Measurements from ENCODE around the gene IPO9.
"Not testable (repeated sequence)": the region's sequence is repeated elsewhere in the genome, so short reads cannot be mapped to it uniquely, and the experiment has no call there.

The IPO9 gene

GRCh38 chr1:201898992-201899391, 70.0 kb downstream of the IPO9 start:
- ChIA-PET POLR2A (no interaction called here), CTCF (interaction anchor here (1.0 to 15.5 kb wide), 4 partner anchors 47 to 101 kb away, joined by 4 to 656 read pairs (median 56); partner anchors contain the start of gene LMOD1)
- no peak overlapping the region for H3K4me3 ChIP-seq (ENCODE audit: low read depth, low read length)
- TF ChIP-seq CTCF (IDR thresholded peaks at IDR 0.05; ENCODE audit: insufficient read depth, low read length, missing control alignments): no peak
- no peak for DNase-seq (ENCODE audit: low read depth, low spot score)

GRCh38 chr1:201899683-201900429, 70.9 kb downstream of the IPO9 start:
- TF ChIP-seq CTCF (IDR thresholded peaks at IDR 0.05; ENCODE audit: insufficient read depth, low read length, missing control alignments): no peak
- ChIA-PET CTCF (interaction anchor here (5.8 to 15.5 kb wide), 2 partner anchors 46 to 70 kb away, joined by 63 to 656 read pairs; partner anchors contain the start of gene LMOD1), POLR2A (interaction anchor here (0.6 to 1.0 kb wide), 3 partner anchors 11 to 38 kb away, joined by 3 to 4 read pairs (median 3); partner anchors contain the start of gene SHISA4)
- no peak overlapping the region for H3K4me3 ChIP-seq (ENCODE audit: low read depth, low read length)
- DNase-seq (ENCODE audit: low read depth, low spot score): no peak

GRCh38 chr1:201900476-201900875, 71.5 kb downstream of the IPO9 start:
- ChIA-PET POLR2A (interaction anchor here (0.7 to 1.0 kb wide), 2 partner anchors 11 to 25 kb away, joined by 3 read pairs; partner anchors contain the start of gene SHISA4), CTCF (interaction anchor here (0.9 to 15.5 kb wide), 2 partner anchors 45 to 70 kb away, joined by 5 to 656 read pairs; partner anchors contain the start of gene LMOD1)
- no peak for TF ChIP-seq CTCF (IDR thresholded peaks at IDR 0.05; ENCODE audit: insufficient read depth, low read length, missing control alignments)
- no peak overlapping the region for H3K4me3 ChIP-seq (ENCODE audit: low read depth, low read length)
- no peak for DNase-seq (ENCODE audit: low read depth, low spot score)

GRCh38 chr1:201901036-201901435, 72.1 kb downstream of the IPO9 start:
- H3K4me3 ChIP-seq (ENCODE audit: low read depth, low read length); DNase-seq (ENCODE audit: low read depth, low spot score); POLR2A ChIA-PET: not testable (repeated sequence)
- CTCF ChIA-PET: interaction anchor here (0.9 to 15.5 kb wide), 3 partner anchors 45 to 82 kb away, joined by 3 to 656 read pairs (median 5); partner anchors contain the start of gene LMOD1

GRCh38 chr1:201902198-201902597, 73.2 kb downstream of the IPO9 start:
- no peak for TF ChIP-seq CTCF (IDR thresholded peaks at IDR 0.05; ENCODE audit: insufficient read depth, low read length, missing control alignments)
- POLR2A ChIA-PET: no interaction called here
- no peak overlapping the region for H3K4me3 ChIP-seq (ENCODE audit: low read depth, low read length)
- DNase-seq (ENCODE audit: low read depth, low spot score): no peak
- CTCF ChIA-PET: interaction anchor here (1.3 to 3.7 kb wide), 5 partner anchors 10 to 81 kb away, joined by 3 to 25 read pairs (median 7); partner anchors contain the start of gene LMOD1

- TF ChIP-seq CTCF (IDR thresholded peaks at IDR 0.05; ENCODE audit: insufficient read depth, low read length, missing control alignments): no peak
- POLR2A ChIA-PET: interaction anchor here (1.1 to 2.3 kb wide), 3 partner anchors 30 to 61 kb away, joined by 4 to 22 read pairs (median 4); partner anchors contain the start of gene LMOD1
- DNase-seq (ENCODE audit: low read depth, low spot score): no peak
- CTCF ChIA-PET: interaction anchor here (0.9 to 7.1 kb wide), 5 partner anchors 7 to 70 kb away, joined by 6 to 62 read pairs (median 9); no protein-coding TSS in a partner anchor
- H3K4me3 ChIP-seq (ENCODE audit: low read depth, low read length): no peak overlapping the region
Measured at GRCh38 chr1:201903135-201903534, 74.2 kb downstream of the IPO9 start.
